Activated CD8-positive, alpha-beta memory T cell treated with anti-CD3 and anti-CD28 coated beads, Interleukin-2, amount 50 U/mL, for 4 hours (primary cell): ENCODE measurements around the gene SGPL1.
"Not testable (repeated sequence)": the region's sequence is repeated elsewhere in the genome, so short reads cannot be mapped to it uniquely, and the experiment has no call there.

ENCODE experiments used
- DNase-seq: peaks from one replicate; pipeline ENCODE4 v3.0.0-alpha.2; 2020

The SGPL1 gene

DNA sequence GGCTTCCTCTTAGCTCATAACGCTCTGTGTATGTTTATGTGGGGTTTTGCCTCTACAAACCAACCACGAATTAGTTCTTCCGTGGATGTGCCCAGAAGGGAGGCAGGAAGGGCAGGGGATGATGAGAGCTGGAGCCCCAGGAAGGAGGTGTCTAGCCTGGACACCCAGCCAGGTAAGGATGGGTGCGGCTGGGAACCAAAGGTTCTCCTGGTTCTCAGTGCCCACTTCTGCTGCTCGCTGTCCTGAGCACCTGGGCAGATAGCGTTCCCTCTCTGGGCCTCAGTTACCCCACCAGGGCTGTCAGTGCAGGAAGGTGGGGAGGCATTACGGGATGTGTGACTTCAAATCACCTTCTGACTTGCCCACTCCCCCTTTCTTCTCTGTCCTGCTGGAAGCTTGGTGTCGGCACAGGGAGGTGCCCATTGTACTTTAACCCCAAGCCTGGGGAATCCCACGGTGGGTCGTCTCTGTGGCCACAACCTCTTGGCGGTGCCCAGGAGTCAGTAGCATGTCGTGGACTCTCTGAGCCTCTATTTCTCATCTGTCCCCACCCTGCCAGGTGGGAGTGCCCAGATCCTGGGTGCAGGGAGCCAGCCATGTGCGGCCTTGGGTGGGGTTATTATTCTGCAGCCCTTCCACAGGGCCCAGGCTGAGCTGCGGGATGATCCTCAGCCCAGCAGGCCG is 91.3 kb downstream of the SGPL1 start:
- no peak for DNase-seq

DNA sequence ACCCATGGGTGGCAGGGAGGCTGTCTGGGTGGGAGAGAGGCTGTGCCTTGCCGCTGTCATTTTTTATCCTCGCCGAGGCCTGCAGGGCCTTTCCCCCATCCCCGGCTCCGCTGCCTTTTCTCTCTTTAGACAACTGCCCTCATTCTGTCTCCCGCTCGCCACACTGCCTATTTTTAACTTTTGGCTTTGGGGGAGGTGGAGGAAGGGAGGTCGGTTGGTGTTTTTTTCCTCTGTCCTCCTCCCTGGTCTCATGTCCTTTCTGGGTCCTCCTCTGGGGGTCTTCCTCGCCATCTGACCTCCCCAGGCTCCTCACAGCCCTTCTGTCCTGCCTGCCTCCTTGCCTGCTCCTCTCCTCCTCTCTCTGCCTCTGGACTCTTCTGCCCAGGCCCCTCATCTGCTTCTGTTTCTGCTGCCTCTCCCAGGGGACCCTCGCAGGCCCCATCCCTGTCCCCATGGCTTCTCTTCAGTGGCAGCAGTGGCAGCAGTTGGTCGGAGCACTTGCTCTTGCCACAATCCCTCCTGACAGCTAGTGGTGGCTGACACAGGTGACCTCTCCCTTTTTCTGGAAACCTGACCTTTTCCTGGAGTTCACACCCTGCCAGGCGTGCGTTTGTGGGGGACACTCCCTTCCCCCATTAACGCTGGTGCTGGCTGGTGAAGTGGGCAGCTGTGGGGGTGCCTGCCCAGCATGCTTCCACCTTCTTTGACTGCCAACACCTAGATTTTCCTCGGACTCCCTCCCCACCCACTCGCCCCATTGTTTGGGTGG is 92.1 kb downstream of the SGPL1 start:
- DNase-seq: no peak

GRCh38 chr10:70908406-70909296 is 92.9 kb downstream of the SGPL1 start:
- no peak for DNase-seq

DNA sequence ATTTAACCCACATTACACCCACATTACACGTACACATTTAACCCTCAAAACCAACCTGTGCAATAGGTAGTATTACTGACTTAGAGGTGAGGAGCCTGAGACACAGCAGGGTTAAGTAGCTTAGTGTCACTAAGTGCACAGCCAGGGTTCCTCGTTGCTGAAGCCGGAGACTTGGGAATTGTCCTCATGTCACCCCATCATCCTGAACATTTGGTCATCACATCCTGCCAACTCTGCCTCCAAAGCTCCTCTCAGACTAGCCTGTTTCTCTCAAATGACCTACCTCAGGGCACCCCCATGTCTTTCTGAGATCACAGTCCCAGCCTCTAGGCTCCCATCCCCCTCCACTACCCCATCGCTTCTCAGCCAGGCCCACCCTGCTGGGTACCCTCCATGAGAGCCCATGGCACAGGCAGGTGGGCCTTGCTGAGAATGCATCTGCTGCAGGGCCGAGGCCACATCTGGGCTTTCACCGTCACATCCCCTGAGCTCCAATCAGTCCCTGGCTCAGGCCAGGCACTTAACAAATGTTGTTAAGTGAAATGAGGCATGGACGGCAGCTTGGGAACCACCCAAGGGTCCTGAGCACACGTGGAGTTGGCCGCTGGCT is 93.7 kb downstream of the SGPL1 start:
- DNase-seq: no peak

GRCh38 chr10:70910486-70911341 is 95.0 kb downstream of the SGPL1 start:
- no peak for DNase-seq

- DNase-seq: no peak
Measured at GRCh38 chr10:70911386-70911785, 95.6 kb downstream of the SGPL1 start.

- DNase-seq: no peak
Measured at GRCh38 chr10:70912556-70912955, 96.8 kb downstream of the SGPL1 start.

DNA sequence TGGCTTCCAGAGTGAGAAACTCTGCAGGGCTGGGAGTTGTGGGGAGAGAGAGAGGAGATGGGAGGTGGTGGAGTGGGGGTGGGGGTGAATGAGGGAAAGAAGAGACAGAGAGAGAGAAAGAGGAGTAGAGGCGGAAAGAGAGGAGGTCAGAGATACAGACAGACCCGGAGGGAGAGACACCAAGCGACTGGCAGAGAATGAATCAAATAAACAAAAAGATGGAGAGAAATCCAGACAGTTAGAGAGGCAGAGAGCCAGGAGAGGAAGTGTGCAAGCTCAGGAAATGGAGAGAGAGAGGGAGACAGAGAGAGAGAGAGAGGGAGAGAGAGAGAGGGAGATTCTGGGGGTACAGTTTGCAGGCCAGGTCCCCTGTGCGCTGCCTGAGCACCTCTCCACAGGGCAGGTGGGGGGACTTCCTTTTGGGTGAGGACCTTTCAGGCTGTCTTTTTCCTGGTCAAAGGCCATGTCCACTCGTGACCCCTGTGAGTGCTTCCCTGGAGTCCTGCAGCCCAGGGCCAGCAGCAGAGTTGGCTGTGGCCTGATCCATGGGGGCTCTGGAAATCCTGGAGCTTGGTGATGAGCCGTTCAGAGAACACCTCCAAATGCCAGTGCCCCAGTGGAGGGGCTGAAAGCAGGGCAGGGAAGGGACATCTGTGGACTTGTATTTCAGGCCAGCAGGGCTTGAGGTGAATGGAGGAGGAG is 97.6 kb downstream of the SGPL1 start:
- no peak for DNase-seq

- no peak for DNase-seq
Measured at GRCh38 chr10:70913893-70914240, 98.1 kb downstream of the SGPL1 start.

DNA sequence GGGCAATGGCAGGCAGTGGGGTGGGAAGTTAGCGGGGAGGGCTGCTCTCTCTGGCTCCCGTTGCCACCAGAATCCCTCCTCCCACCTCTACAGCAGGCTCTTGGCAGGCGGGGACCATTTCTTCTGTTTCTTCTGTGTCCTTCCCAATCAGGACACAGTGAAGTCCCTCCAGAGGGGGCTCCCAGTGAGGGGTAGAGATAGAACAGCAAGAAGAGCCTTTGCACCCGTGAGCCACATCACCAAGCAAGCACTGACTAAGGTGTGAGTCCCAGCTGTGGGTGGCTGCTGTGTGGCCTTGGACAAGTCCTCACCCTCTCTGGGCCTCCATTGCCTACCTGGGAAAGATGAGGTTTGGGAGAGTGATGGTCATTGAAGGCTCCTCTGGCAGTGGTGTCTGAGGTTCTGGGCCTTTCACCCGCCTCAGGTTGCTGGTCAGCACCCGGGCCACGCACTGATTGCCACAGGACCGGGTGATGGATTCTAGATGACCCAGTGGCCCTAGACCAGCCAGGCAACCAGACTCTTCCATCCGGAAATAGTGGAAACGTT is 98.6 kb downstream of the SGPL1 start:
- no peak for DNase-seq

DNA sequence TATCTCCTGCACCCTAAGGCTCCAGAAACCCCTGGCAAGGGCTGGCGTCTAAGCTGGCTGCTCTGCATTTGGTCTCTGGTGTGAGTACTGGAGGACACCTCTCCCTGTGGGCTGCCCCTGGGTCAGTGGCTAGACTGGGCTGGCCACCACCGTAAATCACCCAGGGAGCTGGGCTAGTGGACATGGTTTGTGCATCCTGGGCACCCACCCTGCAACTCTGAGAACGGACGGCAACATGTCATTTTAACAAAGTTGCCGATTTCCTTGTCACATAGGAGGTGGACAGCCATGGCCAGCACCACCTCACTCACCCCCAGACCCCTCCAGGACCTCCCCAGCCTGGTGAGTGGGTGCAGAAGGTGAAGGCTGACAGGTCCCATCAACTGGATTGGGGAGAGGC is 99.5 kb downstream of the SGPL1 start:
- DNase-seq: no peak

- DNase-seq: no peak
Measured at GRCh38 chr10:70915806-70916205, 100.1 kb downstream of the SGPL1 start.

DNA sequence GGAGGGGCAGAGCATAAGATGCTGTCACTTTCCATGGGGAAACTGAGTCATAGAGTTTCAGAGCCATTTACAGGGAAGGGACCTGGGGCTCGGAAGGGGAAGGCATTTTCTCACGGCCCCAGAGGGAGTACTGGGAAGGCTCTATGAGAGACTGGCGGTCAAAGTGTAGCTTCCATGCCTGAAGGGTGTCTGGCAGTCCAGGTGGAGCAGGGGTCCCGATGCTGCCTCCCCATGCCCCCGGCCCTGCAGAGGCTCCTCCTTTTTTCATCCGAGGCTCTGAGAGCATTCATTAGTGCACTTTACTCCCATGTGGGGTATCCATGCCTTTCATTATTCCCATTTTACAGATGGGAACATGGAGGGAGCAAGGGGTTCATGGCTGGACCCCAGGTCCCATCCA is 100.5 kb downstream of the SGPL1 start:
- DNase-seq: no peak

GRCh38 chr10:70917226-70917625 is 101.5 kb downstream of the SGPL1 start:
- DNase-seq: no peak

- no peak for DNase-seq
Measured at GRCh38 chr10:70917635-70918034, 101.9 kb downstream of the SGPL1 start.

DNA sequence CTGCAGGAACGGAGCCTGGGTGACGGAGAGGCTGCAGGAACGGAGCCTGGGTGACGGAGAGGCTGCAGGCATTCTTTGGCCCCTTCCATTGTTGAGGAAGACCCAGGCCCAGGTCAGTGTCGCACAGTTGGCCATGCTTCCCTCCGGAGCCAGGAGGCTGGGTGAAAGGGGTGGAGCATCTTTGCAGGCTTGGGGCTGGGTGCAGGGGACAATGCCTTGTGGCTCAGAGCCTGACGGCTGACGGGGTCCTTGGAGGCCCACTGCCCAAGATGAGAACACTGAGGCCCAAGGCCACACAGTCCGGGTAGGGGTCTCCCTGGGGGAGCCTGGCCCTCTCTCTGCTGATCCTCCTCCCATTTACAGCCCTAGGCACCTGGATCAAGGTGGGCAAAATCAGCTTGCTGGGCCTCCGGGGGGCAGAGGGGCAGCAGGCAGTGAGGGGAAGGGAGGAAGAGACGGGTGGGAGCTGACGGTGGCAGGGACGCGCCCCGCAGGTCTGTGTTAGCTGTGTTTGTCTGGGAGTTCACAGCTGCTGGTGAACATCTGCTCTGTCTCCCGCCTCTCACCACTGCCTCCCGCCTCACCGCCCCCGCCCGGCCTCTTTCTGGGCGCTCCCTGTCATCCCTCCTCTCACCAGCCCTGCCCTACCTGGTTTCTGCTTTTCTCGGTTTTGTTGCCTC is 103.2 kb downstream of the SGPL1 start:
- DNase-seq: no peak

DNA sequence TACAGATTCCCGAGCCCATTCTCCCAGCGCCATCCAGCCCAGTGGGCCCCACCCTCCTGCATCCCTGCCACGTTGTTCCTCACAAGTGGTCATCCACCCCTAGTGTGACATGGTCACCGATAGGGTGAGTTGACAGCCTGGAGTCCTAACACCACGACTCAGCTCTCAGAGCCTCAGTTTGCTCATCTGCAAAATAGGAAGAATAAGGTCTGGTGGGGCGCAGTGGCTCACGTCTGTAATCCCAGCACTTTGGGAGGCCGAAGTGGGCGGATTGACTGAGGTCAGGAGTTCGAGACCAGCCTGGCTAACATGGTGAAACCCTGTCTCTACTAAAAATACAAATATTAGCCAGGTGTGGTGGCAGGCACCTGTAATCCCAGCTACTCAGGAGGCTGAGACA is 104.2 kb downstream of the SGPL1 start:
- not testable (repeated sequence) for DNase-seq

DNA sequence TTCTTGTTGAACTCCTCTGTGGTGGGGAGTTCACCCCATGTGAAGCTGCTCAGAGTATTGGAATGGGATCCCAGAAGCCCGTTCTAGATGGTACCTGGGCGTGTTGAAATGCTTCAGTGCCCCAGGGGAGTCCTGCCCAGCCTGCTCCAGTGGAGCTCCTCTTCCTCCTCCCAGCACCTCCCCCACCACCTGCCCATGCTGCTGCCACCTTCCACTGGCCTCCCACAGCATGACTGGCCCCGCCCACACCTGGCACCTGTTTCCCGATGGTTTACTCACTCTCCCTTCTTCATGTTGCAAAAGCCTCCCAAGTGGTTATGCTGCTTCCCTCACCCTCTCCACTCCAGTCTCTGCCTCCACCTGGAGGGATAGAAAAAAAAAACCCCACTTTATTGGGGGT is 104.8 kb downstream of the SGPL1 start:
- DNase-seq: no peak

DNA sequence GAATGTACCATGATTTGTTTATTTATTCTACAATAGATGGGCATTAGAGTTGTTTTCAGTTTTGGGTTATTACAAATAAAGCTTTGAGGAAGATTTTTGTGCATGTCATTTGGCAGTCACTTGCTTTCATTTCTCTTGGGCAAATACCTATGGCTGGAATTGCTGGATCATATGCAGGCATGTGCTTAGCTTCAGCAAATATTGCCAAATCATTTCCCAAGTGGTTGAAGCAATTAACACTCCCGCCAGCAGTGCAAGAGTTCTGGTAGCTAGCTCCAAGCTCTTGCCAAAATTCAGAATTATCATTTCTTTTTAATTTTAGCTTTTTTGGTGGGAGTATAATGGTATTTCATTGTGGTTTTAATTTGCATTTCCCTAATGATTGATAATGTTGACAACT is 105.5 kb downstream of the SGPL1 start:
- no peak for DNase-seq

DNA sequence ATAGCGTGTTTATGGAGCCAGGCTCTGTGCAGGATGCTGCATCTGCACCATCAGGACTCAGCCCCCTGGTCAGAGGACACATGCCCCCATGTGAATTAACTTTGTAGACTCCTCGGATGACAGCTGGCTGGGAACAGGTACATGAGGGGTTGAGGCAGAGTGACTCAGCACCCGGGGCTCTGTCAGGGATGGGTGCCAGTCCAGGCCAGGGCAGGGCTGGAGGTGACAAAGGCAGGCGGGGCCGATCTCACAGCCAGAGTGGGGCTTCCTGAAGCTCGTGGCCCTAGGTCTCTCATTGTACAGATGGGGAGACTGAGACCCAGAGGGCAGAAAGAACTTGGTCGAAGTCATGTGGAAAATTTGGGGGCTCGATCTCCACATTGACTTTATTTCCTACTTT is 107.9 kb downstream of the SGPL1 start:
- DNase-seq: no peak
